GM12878 (cell line): Measurements from ENCODE around the gene RCOR1. TPM values are rescaled to one million over a fixed set of nuclear protein-coding genes. Genes with fewer than 3 reads are reported as not detected.

ENCODE experiments used
- ATAC-seq: fragments of 200-7000 bp; cut with Tn5 transposase; 3 replicates; pipeline ENCODE4 v1.9.1; 2020; ENCODE audit warnings: mild to moderate bottlenecking, moderate library complexity
- BruUV-seq: library from RNA; stranded (reverse); fragments of 400-500 nt; replicated peaks from 2 replicates; lab custom pipeline; 2021; lab: Mats Ljungman, UMichigan
- CTCF ChIA-PET: fragments of 300-600 bp; sonication (Branson Sonifier 250); formaldehyde crosslinking; extraction: SDS; loops from one replicate; lab custom pipeline; 2021; ENCODE audit warnings: inconsistent platforms; lab: Yijun Ruan, JAX
- POLR2A ChIA-PET: fragments of 350-600 bp; formaldehyde crosslinking; extraction: SDS; loops from one replicate; lab custom pipeline; 2021; ENCODE audit warnings: inconsistent platforms; lab: Charles Lee
- RAD21 ChIA-PET: fragments of 300-600 bp; sonication (Branson Sonifier 250); formaldehyde crosslinking; loops from one replicate; lab custom pipeline; 2023; ENCODE audit warnings: antibody characterized with exemption; ENCODE audit not compliant: unreplicated experiment; lab: Charles Lee
- SMC1A ChIA-PET: fragments of 300-600 bp; sonication (Branson Sonifier 250); formaldehyde crosslinking; loops from one replicate; lab custom pipeline; 2023; ENCODE audit not compliant: unreplicated experiment, uncharacterized antibody; lab: Charles Lee
- DNase-seq: peaks from one replicate; pipeline ENCODE4 v3.0.0-alpha.2; 2011; ENCODE audit warnings: low read depth, low spot score
- FAIRE-seq: peaks from 3 replicates; lab custom pipeline; 2011; peaks lifted over from hg19 to GRCh38; lab: Jason Lieb, UNC
- H2AFZ ChIP-seq: 2 replicates; pipeline ENCODE4 v1.6.0; 2011; ENCODE audit warnings: low read depth, low read length, control low read depth; ENCODE audit not compliant: control insufficient read depth
- H3K27ac ChIP-seq: 2 replicates; pipeline ENCODE4 v1.5.1; 2011; ENCODE audit warnings: control low read depth; ENCODE audit not compliant: control insufficient read depth, insufficient read depth
- H3K27me3 ChIP-seq, 2 experiments: replicated peaks in 1 of 2; 2 replicates each; pipeline versions ENCODE4 v1.6.0 to v1.6.1; 2011; ENCODE audit warnings: low read length in 1 of 2; ENCODE audit not compliant: control insufficient read depth in 2 of 2, insufficient read depth in 2 of 2
- H3K36me3 ChIP-seq, 2 experiments: 2 replicates each; pipeline ENCODE4 v1.5.1; 2011; ENCODE audit warnings: low read length in 1 of 2; ENCODE audit not compliant: control insufficient read depth in 2 of 2, insufficient read depth in 2 of 2
- H3K4me1 ChIP-seq: 2 replicates; pipeline ENCODE4 v1.6.1; 2011; ENCODE audit warnings: mild to moderate bottlenecking, low read length, moderate library complexity, mixed read lengths; ENCODE audit not compliant: control insufficient read depth, insufficient read depth
- H3K4me2 ChIP-seq: 2 replicates; pipeline ENCODE4 v1.6.0; 2011; ENCODE audit warnings: control low read depth; ENCODE audit not compliant: control insufficient read depth, insufficient read depth
- H3K4me3 ChIP-seq: fragments of 200-600 bp; sonication (generic); 2 replicates; pipeline ENCODE4 v1.5.1; 2016
- H3K79me2 ChIP-seq: 2 replicates; pipeline ENCODE4 v1.6.0; 2011; ENCODE audit warnings: low read length; ENCODE audit not compliant: control insufficient read depth, insufficient read depth
- H3K9ac ChIP-seq: 2 replicates; pipeline ENCODE4 v1.8.0; 2011; ENCODE audit warnings: low read length, control low read depth, mixed read lengths; ENCODE audit not compliant: control insufficient read depth, insufficient read depth
- H3K9me3 ChIP-seq: replicated peaks from 3 replicates; pipeline ENCODE4 v1.5.1; 2011; ENCODE audit warnings: mild to moderate bottlenecking, low read length; ENCODE audit not compliant: control insufficient read depth, insufficient read depth
- H4K20me1 ChIP-seq: 2 replicates; pipeline ENCODE4 v1.6.0; 2011; ENCODE audit not compliant: control insufficient read depth, insufficient read depth
- ASH2L ChIP-seq: fragments of 300-600, 200-600 bp; sonication (generic); IDR thresholded peaks from 2 replicates; pipeline ENCODE4 v1.6.1; 2017; ENCODE audit warnings: low read depth, mild to moderate bottlenecking, borderline replicate concordance
- CBFB ChIP-seq: IDR thresholded peaks from 2 replicates; pipeline ENCODE4 v1.6.1; 2016; ENCODE audit warnings: antibody characterized with exemption, low read depth
- CBX3 ChIP-seq: fragments of 200-600 bp; sonication (generic); IDR thresholded peaks from 2 replicates; pipeline ENCODE4 v1.6.1; 2016; ENCODE audit warnings: low read depth, borderline replicate concordance
- IRF4 ChIP-seq: IDR thresholded peaks from 2 replicates; pipeline ENCODE4 v1.6.1; 2011; ENCODE audit warnings: low read depth, low read length
- JUND ChIP-seq: IDR thresholded peaks from 2 replicates; pipeline ENCODE4 v1.6.1; 2012; ENCODE audit warnings: low read depth, mild to moderate bottlenecking, low read length, improper control_type of control experiment, moderate library complexity
- MTA2 ChIP-seq: fragments of 450-650 bp; IDR thresholded peaks from 2 replicates; pipeline ENCODE4 v1.6.1; 2016; ENCODE audit warnings: low read depth, mild to moderate bottlenecking, moderate library complexity
- POLR2AphosphoS2 ChIP-seq: IDR thresholded peaks from 2 replicates; pipeline ENCODE4 v1.6.1; 2011; ENCODE audit warnings: low read depth, mild to moderate bottlenecking, low read length, improper control_type of control experiment, moderate library complexity
- RUNX3 ChIP-seq: IDR thresholded peaks from 2 replicates; pipeline ENCODE4 v1.6.1; 2012; ENCODE audit warnings: low read length, inconsistent platforms
- SP1 ChIP-seq: IDR thresholded peaks from one replicate; pipeline ENCODE4 v1.6.1; 2011; ENCODE audit warnings: low read depth, low read length
- ZNF24 ChIP-seq: fragments of 450-650 bp; IDR thresholded peaks from 2 replicates; pipeline ENCODE4 v1.6.1; 2017; ENCODE audit warnings: antibody characterized with exemption, mild to moderate bottlenecking
- ZZZ3 ChIP-seq: IDR thresholded peaks from 2 replicates; pipeline ENCODE4 v1.6.1; 2011; ENCODE audit warnings: low read depth; ENCODE audit not compliant: control insufficient read depth, insufficient read length
- WGBS: methylation state at CpG from one replicate; pipeline ENCODE4 v1.1.6; 2016; ENCODE audit warnings: low lambda C conversion rate; ENCODE audit not compliant: insufficient replicate concordance, insufficient coverage; ENCODE audit errors: missing lambda C conversion rate; 5-methylcytosine and 5-hydroxymethylcytosine counted together
- in situ Hi-C: fragments of 300-500 bp; cut with MboI; formaldehyde crosslinking; loops from 9 replicates; pipeline ENCODE4 v1.14.3; 2018; ENCODE audit warnings: mixed read lengths
- intact Hi-C: fragments of 100-400 bp; cut with micrococcal nuclease; formaldehyde crosslinking; loops from one replicate; pipeline ENCODE4 v1.14.2; 2022; ENCODE audit not compliant: unreplicated experiment
- polyA plus RNA-seq, 11 experiments: library from polyadenylated mRNA; depleted of rRNA in 4 of 11; unstranded in 6 of 11; stranded (reverse) in 5 of 11; fragments of >200 nt; fragmentation: Nextera tagmentation in 4 of 11; fragmentation: Illumina TruSeq in 1 of 11; extraction: Ambion mirVana in 4 of 11; extraction: Trizol in 1 of 11; gene quantifications; 1 replicate in 1 of 11; 2 replicates in 10 of 11; pipeline versions ENCODE4 v1.2.1 to v1.2.3, GENCODE V29; 2011 to 2016; ENCODE audit warnings: inconsistent platforms in 2 of 11, missing spikeins in 2 of 11, low read depth in 1 of 11
- total RNA-seq, 4 experiments: library from RNA; depleted of rRNA in 3 of 4; stranded (reverse); fragments of >200 nt in 3 of 4; fragmentation: Illumina TruSeq in 1 of 4; extraction: Trizol in 1 of 4; gene quantifications; 2 replicates each; pipeline versions ENCODE4 v1.2.1 to v1.2.3, GENCODE V29; 2013 to 2021
- TF ChIP-seq, protein P1 (sequence below): IDR thresholded peaks from 2 replicates; pipeline ENCODE4 v1.6.1; 2011; ENCODE audit warnings: mild to moderate bottlenecking, low read depth, low read length, moderate library complexity; ENCODE audit not compliant: insufficient replicate concordance
- TF ChIP-seq, protein P2 (sequence below): fragments of 450-650 bp; IDR thresholded peaks from 2 replicates; pipeline ENCODE4 v1.6.1; 2014; ENCODE audit warnings: mild to moderate bottlenecking
- TF ChIP-seq, protein P3 (sequence below): fragments of 450-650 bp; IDR thresholded peaks from 2 replicates; pipeline ENCODE4 v1.6.1; 2017; ENCODE audit warnings: mild to moderate bottlenecking, moderate library complexity
- TF ChIP-seq, protein P4 (sequence below): fragments of 450-650 bp; IDR thresholded peaks from 2 replicates; pipeline ENCODE4 v1.6.1; 2018; ENCODE audit warnings: mild to moderate bottlenecking, low read depth, moderate library complexity; ENCODE audit not compliant: partially characterized antibody

RCOR1 gene
- total and polyA plus RNA-seq, 10 of the 15 experiments (the other 5 are each of a cell fraction or from before 2014, with no cell fraction given) = 1.6 to 12.2 (median 4.4) TPM

DNA sequence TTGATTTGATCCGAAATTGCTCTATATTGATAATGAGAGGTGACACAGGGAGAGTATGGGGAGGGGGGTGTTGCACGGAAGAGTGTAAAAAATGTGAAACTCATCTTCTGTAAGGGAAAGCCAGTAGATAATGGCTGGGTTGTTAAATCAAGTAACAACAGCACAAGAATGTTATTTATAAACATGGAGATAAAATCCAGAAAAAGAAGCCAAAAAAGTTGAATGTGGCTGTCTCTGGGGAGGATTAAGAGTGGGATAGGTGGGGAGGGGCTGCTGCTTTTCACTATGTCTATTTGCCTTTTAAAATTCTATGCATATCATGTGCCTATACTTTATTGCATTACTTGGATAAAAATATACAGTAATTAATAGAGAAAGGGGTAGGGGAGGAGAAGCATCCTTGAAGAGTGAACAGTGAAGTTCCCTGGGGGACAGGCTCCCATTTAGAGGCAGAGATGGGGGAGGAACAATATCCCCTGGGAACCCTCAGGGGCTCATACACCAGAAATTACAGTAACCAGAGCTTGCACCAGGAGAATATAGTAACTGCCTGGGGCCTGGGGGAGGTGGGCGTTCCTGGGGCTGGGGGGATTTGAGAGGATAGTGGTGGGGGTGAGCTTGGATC is 43.7 kb upstream of the RCOR1 start:
- POLR2A ChIA-PET = no interaction called here
- CTCF ChIA-PET = no interaction called here
- ATAC-seq = no peak
- H3K27me3 ChIP-seq = peaks cover 4 to 12% of the 10 kb centered on the region in 2 experiments
- no peaks in the 10 kb centered on the region for H3K79me2 ChIP-seq
- H3K4me1 ChIP-seq = no peaks in the 10 kb centered on the region
- TF ChIP-seq, protein P1, sequence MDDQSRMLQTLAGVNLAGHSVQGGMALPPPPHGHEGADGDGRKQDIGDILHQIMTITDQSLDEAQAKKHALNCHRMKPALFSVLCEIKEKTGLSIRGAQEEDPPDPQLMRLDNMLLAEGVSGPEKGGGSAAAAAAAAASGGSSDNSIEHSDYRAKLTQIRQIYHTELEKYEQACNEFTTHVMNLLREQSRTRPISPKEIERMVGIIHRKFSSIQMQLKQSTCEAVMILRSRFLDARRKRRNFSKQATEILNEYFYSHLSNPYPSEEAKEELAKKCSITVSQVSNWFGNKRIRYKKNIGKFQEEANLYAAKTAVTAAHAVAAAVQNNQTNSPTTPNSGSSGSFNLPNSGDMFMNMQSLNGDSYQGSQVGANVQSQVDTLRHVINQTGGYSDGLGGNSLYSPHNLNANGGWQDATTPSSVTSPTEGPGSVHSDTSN = no peak
- TF ChIP-seq CBX3 (no peak), JUND (no peak), ZZZ3 (no peak), ZNF24 (no peak), SP1 (no peak), ASH2L (no peak), IRF4 (no peak), CBFB (no peak), MTA2 (no peak), RUNX3 (no peak), POLR2AphosphoS2 (no peak)
- TF ChIP-seq, protein P2, sequence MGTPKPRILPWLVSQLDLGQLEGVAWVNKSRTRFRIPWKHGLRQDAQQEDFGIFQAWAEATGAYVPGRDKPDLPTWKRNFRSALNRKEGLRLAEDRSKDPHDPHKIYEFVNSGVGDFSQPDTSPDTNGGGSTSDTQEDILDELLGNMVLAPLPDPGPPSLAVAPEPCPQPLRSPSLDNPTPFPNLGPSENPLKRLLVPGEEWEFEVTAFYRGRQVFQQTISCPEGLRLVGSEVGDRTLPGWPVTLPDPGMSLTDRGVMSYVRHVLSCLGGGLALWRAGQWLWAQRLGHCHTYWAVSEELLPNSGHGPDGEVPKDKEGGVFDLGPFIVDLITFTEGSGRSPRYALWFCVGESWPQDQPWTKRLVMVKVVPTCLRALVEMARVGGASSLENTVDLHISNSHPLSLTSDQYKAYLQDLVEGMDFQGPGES = no peak
- TF ChIP-seq, protein P3, sequence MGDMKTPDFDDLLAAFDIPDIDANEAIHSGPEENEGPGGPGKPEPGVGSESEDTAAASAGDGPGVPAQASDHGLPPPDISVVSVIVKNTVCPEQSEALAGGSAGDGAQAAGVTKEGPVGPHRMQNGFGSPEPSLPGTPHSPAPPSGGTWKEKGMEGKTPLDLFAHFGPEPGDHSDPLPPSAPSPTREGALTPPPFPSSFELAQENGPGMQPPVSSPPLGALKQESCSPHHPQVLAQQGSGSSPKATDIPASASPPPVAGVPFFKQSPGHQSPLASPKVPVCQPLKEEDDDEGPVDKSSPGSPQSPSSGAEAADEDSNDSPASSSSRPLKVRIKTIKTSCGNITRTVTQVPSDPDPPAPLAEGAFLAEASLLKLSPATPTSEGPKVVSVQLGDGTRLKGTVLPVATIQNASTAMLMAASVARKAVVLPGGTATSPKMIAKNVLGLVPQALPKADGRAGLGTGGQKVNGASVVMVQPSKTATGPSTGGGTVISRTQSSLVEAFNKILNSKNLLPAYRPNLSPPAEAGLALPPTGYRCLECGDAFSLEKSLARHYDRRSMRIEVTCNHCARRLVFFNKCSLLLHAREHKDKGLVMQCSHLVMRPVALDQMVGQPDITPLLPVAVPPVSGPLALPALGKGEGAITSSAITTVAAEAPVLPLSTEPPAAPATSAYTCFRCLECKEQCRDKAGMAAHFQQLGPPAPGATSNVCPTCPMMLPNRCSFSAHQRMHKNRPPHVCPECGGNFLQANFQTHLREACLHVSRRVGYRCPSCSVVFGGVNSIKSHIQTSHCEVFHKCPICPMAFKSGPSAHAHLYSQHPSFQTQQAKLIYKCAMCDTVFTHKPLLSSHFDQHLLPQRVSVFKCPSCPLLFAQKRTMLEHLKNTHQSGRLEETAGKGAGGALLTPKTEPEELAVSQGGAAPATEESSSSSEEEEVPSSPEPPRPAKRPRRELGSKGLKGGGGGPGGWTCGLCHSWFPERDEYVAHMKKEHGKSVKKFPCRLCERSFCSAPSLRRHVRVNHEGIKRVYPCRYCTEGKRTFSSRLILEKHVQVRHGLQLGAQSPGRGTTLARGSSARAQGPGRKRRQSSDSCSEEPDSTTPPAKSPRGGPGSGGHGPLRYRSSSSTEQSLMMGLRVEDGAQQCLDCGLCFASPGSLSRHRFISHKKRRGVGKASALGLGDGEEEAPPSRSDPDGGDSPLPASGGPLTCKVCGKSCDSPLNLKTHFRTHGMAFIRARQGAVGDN = no peak
- TF ChIP-seq, protein P4, sequence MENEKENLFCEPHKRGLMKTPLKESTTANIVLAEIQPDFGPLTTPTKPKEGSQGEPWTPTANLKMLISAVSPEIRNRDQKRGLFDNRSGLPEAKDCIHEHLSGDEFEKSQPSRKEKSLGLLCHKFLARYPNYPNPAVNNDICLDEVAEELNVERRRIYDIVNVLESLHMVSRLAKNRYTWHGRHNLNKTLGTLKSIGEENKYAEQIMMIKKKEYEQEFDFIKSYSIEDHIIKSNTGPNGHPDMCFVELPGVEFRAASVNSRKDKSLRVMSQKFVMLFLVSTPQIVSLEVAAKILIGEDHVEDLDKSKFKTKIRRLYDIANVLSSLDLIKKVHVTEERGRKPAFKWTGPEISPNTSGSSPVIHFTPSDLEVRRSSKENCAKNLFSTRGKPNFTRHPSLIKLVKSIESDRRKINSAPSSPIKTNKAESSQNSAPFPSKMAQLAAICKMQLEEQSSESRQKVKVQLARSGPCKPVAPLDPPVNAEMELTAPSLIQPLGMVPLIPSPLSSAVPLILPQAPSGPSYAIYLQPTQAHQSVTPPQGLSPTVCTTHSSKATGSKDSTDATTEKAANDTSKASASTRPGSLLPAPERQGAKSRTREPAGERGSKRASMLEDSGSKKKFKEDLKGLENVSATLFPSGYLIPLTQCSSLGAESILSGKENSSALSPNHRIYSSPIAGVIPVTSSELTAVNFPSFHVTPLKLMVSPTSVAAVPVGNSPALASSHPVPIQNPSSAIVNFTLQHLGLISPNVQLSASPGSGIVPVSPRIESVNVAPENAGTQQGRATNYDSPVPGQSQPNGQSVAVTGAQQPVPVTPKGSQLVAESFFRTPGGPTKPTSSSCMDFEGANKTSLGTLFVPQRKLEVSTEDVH = no peak
- TF ChIP-seq, all 136 proteins: peak for 0
- Histone ChIP-seq H3K27ac (no peak overlapping the region), H2AFZ (no peak overlapping the region), H3K9ac (no peak overlapping the region), H3K36me3 (no peaks in the 10 kb centered on the region), H3K4me2 (no peak overlapping the region), H4K20me1 (no peaks in the 10 kb centered on the region), H3K4me3 (no peak overlapping the region), H3K9me3 (no peaks in the 10 kb centered on the region; the same call in 2 of the 3 replicates)
- intact Hi-C loops = no loop called here
- BruUV-seq = no TSS peak
- WGBS = 26% methylated on average over 3 of the region's 3 CpGs
- ChIA-PET SMC1A (no interaction called here), RAD21 (no interaction called here)
- DNase-seq = no peak
- no peak for FAIRE-seq
- in situ Hi-C loops = no loop called here
